ENCODE results near the gene RAPGEF2.
"Not testable (repeated sequence)": the region's sequence is repeated elsewhere in the genome, so short reads cannot be mapped to it uniquely, and the experiment has no call there.

RAPGEF2 gene

DNA sequence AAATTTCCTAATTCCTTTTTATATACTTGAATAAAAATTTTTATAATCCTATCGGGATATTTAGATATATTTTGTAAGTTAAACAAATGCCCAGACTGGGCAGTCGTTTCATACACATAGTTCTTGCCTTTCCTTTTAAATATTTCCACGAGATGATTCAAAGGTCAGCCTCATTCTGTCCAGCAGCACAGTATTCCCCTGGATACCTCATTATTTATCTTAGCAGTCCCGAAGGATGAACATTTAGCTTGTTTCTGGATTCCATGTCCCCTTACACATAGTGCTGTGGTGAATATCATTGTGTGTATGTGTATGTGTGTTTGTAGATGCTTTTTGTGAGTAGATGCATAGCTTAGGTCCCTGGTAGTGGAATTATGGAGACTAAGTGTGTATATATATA lies 38.3 kb downstream of the RAPGEF2 start:
- no peak for DNase-seq

DNA sequence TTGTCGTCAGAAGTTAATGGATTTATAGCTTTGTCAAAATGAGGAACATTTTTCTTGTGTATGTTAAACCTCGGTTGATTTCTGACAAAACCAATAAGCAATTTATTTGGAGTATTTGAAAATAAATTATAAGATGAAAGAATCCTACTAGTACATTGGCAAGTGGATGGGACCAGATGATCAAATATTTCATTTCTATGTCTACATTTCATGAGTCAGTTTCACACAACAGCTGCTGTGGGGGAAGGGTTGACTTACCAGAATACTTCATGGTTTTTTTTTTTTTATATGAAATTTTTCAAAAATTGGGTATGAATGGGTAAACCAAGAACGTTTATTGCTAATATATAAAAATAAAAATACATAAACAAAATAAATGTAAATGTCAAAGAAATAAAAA lies 39.4 kb downstream of the RAPGEF2 start:
- DNase-seq: no peak

DNA sequence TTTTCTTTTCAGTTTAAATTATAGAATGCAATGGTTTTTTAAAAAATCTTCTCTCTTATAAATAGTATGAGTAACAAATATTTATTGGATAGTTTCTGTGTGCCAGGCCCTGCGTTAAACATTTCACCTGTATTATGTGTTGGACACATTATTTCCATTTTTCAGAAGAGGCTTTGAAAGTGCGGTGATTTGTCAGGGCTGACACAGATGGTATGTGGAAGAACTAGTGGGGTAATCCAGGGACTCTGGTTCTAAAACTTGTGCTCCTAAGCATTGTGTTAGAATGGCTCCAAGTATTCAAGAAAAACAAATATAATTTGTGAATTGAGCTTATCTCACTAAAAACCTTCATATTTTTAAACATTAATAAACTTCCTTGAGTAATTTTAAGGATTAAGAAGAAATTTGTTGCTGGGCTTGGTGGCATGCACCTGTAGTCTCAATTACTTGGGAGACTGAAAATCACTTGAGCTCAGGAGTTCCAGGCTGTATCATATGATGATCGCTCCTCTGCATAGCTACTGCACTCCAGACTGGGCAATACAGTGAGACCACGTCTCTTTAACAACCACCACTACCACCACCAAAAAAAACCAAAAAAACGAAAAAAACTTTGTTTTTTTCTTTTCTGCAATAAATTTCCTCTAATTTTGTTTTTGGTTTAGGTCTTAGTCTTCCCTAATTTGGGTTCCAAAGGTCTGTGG lies 40.0 kb downstream of the RAPGEF2 start:
- no peak for DNase-seq

DNA sequence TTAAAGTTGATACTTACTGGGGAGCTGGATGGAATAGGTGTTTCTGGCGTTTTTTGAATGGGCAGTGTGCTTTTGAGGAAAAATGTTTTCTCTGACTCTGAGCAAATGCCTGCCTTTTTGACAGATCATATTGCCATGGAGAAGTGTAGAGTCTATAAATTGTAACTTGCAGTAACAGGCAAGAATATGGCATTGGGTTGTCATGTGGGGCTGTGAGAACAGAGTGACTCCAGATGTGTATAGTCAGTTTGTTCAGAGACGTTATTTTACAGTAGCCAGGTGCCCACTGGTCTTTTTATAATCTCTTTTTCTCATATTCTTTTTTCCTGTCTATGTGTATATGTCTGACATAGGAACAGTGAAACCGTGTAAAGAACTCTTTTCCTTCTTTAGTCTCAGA lies 40.8 kb downstream of the RAPGEF2 start:
- DNase-seq: no peak

DNA sequence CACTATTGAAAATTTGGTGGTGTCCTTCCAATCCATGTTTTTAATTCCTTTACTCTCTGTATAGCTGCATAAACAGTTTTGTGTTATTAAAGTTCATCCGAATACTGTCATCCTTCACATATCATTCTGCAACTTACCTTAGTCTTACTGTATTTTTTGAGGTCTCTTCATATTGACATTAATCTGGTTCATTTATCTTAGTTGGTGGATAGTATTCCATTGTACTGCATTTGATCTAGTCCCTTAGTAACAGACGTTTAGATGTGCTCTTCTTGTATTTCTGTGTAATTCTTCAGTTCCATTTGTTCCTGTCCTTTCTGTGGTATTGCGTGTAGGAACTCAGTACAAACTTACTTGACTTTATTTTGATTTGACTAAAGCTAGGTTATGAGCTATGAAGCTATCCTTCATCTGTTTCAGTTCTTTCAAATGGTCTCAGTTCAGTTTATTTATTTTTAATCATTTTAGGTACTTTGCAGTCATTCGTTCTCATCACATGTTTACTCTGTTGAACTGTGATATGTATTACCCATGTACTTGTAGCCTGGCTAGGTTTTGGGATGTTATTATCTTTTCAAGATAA lies 41.3 kb downstream of the RAPGEF2 start:
- DNase-seq: no peak

DNA sequence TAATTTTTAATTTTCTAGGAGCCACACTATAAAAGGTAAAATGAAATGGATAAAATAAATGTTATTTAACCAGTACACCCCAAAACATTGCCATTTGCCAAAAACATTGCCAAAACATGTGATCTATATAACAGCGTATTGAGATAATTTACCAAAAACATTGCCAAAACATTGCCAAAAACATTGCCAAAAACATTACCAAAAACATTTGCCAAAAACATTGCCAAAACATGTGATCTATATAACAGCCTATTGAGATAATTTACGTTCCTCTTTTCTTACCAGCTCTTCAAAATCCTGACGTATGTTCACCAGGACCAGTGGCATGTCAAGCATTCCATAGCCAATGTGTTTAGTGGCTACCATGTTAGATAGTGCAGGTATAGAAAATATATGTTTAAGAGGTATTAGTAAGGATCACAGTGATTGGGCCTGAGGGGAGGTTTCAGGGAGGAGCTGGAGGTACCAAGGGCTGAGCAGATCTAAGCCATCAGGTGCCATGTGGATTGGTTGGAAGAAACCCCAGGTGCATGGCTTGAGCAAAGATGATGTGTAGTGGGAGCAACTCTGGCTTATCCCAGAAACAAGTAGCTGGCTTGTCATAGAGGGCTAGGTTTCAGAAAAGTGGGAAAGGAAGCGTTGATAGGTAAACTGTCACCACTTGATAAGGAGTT lies 42.6 kb downstream of the RAPGEF2 start:
- DNase-seq: no peak

DNA sequence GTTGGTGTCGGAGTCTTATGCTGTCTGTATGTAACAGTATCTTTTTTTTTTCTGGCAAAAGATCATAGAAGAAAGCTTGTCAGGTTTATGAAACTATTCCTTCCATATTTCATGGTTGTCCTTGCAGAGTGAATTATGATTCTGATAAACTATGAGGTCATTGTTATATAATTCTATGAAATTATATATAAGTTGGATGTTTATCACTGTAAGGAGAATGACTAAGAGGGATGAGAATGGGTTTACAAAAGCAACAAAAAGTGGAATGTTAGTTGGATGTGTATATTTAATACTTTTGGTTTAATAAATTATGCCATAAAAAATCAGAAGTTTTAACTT lies 43.1 kb downstream of the RAPGEF2 start:
- DNase-seq: no peak

DNA sequence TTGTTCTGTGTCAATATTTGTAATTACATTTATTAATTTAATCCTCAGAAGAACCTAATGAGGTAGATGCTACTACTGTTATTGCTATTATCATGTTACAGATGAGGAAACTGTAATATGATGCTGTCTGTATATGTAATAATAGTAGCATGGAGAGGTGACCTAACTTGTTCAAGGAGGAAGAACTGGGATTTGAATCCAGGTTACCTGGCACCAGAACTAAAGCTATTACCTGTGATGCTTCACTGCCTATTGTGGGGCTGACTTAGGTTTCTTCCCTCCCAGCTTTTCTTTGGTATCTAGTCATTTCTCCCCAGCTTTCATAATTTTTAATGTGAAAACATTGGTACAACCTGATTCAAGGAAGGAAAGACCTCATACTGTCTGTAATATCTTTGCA lies 43.6 kb downstream of the RAPGEF2 start:
- DNase-seq: no peak

DNA sequence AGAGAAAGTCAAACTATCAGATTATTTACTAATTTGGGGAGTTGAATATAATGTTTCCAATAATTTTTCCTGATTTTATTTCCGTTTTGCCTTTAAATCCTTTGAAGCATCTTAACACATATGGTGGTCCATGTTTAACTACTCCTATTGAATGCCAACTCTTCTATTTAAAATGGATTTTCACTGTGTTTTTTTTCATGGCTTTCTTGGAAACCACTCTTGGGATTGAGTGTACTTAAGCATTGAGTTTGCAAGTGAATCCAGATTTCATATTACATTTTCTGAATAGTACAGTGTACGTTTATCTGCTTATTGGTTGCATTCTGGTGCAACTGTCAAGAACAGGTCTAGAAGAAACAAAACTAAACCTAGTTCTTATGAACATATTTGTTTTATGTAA lies 45.6 kb downstream of the RAPGEF2 start:
- DNase-seq: no peak

DNA sequence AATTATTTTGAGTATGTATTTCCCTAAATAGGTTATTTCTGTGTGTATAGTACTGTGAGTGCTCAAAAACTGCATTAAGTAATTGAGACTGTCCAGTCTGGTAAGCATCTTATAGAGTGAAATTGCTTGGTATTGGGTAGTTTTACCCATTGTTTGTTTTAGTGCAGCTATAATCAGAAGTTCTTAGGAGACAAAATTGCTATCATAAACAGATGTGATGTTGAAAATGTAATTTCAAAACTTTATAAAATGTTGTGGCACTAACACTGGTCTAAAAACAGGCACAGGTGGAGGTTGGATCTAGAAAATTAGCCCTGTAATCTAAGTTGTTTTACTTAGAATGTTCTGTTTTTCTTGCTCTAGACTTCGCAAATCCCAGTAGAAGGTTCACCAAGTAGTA lies 46.8 kb downstream of the RAPGEF2 start:
- DNase-seq: no peak

DNA sequence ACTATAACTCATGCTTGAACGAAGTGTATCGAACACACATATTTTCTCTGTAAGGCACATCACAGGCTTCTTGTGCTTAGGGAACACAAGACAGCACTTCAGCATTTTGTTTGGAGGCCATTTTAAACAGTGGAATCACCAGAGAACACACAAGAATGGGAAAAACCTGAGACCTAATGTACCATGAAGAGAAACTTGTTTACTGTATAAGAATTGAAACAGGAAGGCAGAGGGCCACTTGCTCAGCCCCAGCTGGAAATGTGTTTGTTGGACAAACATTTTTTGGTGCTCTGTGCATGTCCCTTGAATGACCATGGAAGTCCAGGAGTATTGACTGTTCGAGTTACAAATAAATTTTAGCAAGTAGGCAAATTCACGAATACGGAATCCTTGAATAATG lies 47.5 kb downstream of the RAPGEF2 start:
- DNase-seq: no peak

DNA sequence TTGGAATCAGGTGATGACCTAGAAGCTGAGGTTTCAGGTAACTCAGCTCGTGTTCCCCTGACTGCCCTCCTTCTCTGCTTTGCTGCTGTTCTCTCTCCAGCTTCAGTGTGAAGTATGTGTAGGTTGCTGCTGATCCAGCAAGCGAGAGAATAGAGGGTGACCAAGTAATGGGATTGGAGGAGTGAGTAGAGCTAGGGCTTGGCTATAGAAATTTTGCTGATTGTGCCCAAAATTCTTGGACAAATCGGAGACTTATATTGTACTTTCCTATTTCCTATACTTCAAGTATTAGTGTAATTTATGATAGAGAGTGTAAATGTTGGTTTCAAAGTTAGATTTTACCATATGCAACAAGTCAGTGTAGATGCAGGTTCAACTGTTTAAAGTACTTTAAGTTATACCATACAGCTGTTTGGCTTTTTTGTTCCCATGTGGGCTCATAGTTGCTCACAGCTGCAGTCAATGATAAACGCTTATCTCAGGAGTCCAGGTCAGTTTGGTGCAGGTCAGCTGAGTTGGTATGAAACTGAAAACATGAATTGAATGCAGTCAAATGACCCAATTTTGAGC lies 48.0 kb downstream of the RAPGEF2 start:
- DNase-seq: no peak

DNA sequence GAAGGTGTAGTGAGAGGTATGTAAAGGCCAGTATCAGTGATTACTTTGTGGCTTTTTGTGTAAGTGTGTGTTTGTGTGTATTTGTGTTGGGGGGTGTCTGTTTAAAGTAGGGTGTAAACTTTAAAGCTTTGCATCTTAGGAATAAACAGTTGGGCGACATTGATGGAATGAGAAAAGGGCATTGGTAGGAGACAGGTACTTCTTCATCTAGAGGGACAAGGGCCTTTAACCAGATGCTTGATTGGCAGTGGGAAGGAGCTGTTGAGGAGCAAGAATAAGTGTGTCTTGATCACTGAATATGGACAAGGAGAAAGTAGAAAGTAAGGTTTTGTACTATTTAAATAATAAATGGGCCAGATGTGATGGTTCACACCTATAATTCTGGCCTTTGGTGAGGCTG lies 48.8 kb downstream of the RAPGEF2 start:
- no peak for DNase-seq

DNA sequence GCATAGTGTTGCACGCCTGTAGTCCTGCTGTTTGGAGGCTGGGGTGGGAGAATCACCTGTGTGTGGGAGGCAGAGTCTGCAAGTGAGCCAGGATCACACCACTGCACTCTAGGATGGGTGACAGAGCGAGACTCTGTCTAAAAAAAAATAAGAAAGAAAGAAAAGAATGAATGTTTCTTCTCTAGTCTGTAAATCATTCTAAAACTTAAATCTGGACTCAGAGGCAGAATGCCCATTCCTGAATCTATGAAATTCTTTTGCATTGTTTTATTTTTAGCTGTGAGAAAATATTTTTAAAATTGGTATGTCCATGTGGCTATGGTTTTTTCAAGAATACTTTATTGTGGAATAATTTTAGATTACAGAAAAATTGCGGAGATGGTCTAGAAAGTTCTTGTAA lies 49.3 kb downstream of the RAPGEF2 start:
- DNase-seq: no peak

DNA sequence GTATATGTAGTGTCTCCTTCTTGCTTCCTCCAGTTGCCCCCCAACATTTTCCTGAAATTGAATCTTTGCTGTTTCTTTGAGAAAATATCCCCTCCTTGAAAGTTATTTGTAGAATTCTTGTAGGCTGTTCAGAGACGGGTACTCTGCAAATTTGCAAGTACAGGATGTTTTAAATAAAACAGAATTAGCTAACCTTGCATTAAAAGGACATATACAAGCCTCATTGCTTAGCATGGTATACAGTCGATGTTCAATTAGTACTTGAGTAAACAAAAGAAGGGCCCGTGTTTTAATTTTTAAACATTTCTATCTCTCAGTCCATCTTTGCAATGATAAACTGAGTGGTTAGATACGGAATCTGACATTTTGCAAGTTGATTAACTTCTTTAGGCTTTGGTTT lies 50.8 kb downstream of the RAPGEF2 start:
- DNase-seq: no peak

DNA sequence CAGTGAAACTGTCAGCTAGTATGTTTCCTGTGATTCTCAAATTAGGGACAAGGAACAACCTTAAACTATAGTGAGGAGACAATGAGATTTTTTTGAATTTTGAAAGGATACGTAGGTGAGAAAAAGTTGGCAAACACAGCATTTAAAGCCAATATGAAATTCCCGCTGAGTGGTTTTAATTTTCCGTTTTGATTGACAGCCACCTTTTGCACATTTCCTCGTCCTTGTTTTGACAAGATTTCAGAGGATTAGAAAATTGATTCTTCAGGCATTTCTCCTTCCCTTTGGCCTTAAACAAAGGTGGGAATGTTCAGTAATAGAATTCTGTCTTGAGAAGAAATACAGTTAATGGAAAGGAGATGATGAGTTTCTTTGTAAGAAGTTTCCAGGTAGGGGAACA lies 52.2 kb downstream of the RAPGEF2 start:
- DNase-seq: no peak

DNA sequence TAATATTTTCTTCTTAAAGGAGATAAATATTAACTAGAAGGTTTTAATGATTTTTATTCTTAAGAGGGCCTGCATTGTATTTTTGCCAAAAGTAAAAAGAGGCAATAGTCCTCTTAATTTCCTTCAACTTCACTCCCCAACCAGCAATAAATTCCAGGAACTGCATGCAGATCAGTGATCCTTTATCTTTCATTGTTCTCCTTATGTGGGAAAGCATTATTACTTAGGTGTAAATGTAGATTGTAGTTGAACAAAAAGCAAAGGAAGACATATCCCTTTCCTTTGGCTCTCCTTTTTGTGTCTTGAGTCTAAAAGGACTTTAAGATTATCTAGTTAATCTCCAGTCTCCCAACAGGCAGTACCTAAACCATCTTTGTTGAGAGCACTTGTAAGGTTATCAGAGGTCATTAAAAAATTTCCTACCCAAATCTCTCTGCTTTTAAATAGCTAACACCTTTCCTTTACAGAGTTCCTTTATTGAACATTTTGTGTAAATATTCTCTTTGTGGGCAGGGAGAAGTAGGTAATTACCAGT lies 55.3 kb downstream of the RAPGEF2 start:
- no peak for DNase-seq

DNA sequence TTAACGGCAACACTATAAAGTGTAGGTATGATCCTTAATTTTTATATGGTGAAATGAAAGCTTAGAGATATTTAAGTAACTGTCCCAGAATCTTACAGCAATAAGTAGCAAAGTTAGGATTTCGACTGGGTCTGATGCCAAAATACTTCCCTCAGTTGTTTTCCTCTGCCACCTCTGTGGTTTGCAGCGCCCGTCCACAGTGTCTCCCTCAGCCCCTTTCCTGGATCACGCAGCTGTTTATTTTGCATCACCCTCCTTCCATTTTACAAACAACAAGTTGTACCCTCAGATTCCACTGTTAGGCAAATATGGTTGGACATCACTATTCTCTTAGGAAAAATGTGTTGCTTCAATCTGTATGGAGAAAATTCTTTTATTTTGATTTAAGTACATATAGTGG lies 56.1 kb downstream of the RAPGEF2 start:
- no peak for DNase-seq

DNA sequence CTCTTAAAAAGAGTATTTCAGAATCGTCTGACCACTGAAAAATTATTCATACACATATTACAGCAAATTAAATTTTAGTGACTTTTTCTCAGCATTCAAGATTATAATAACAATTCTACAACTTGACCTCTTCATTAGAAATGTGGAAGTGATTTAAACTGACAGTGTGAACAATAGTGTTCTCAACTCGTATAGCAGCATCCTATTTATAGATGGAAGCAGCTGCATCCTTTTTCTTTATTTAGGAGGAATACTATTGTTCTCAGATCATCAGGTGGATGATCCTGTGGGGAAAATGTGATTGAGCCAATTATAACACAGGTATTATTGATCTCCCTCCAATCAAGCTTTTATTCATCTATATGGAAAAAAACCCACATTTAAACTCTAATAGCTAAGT lies 56.7 kb downstream of the RAPGEF2 start:
- DNase-seq: no peak

DNA sequence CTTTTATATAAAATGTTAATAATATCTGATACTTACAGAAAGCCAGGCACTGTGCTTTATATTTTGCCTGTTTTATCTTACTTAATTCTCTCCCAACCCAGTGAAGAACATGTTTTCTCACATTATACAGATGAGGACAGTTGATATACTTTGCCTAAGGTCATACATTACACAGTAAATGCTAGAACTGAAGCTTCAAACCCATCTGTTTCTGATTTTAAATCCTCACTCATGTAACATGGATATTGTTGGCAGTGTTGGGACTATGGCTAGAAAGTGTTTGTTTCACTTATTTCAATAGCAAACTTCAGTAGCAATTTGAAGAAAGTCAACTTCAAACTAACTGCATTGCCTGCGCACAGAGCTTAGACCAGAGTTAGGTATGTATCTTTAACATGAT lies 57.4 kb downstream of the RAPGEF2 start:
- DNase-seq: no peak

DNA sequence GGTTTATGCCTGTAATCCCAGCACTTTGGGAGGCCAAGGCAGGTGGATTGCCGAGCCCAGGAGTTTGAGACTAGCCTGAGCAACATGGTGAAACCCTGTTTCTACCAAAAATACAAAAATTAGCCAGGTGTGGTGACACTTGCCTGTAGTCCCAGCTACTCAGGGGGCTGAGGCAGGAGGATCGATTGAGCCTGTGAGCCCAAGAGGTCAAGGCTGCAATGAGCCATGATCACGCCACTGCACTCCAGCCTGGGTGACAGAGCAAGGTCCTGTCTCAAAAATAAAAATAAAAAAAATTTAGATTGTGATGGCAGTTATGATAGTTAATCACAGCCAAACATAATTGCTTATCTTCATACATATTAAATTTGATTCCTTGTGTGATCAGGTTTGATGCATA lies 58.6 kb downstream of the RAPGEF2 start:
- DNase-seq: not testable (repeated sequence)

DNA sequence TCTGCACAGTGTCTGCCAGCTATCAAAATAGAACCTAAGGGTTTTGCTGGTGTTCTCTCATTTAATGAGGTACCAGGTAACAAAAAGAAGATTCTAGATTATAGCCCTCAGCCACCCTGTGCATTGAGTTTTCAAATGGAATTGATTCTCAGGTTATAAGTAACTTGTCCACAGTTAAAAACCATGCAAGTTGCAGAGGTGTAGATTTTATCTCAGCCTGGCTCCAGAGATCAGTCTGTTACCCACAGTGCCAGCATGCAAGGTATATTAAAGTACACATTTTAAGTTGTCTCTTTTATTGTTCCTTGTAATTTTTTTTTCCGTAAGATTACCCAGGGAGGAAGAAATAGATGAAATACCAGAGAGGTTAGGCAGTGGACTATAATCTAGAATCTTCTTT lies 59.7 kb downstream of the RAPGEF2 start:
- no peak for DNase-seq

DNA sequence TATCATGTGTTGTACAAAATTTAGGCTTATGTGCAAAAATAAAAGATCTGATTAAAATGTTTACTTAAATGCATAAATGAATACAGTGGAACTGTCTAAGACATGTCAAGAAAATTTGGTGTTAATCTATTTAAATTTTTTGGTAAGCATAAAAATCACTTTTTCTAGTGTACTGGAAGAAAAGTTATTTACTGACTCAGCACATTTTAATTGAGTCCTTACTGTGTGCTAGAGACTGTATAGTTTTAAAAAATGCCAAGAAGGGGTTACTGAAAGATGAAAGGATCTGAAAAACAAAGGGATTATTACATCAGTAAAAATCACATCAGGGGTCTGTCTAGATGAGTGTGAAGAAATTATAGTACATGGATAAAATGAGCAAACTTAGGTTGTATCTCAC lies 60.6 kb downstream of the RAPGEF2 start:
- no peak for DNase-seq
